GM19193 (cell line): ENCODE data around the gene FRAS1.

ENCODE experiments used
- POLR2A ChIP-seq: IDR thresholded peaks from 4 replicates; pipeline ENCODE4 v1.6.1; 2011; ENCODE audit not compliant: insufficient read depth, insufficient read length; ENCODE audit errors: extremely low read depth

Gene FRAS1

GRCh38 chr4:78363031-78363570 is 306.0 kb downstream of the FRAS1 start:
- TF ChIP-seq POLR2A = no peak

- no peak for TF ChIP-seq POLR2A
Measured at GRCh38 chr4:78369679-78370078, 312.6 kb downstream of the FRAS1 start.

GRCh38 chr4:78370631-78371372 is 313.7 kb downstream of the FRAS1 start:
- TF ChIP-seq POLR2A = no peak

GRCh38 chr4:78372355-78372988 is 315.3 kb downstream of the FRAS1 start:
- no peak for TF ChIP-seq POLR2A

- TF ChIP-seq POLR2A = no peak
Measured at GRCh38 chr4:78377555-78377954, 320.4 kb downstream of the FRAS1 start.

GRCh38 chr4:78379040-78379439 is 321.9 kb downstream of the FRAS1 start:
- TF ChIP-seq POLR2A = no peak

GRCh38 chr4:78379991-78380729 is 323.0 kb downstream of the FRAS1 start:
- no peak for TF ChIP-seq POLR2A

- TF ChIP-seq POLR2A = no peak
Measured at GRCh38 chr4:78386679-78387078, 329.6 kb downstream of the FRAS1 start.

GRCh38 chr4:78395642-78396041 is 338.5 kb downstream of the FRAS1 start:
- no peak for TF ChIP-seq POLR2A

GRCh38 chr4:78396613-78397291 is 339.6 kb downstream of the FRAS1 start:
- TF ChIP-seq POLR2A = no peak

- TF ChIP-seq POLR2A = no peak
Measured at GRCh38 chr4:78397292-78397630, 340.1 kb downstream of the FRAS1 start.

- TF ChIP-seq POLR2A = no peak
Measured at GRCh38 chr4:78409612-78410202, 352.6 kb downstream of the FRAS1 start.

- TF ChIP-seq POLR2A = no peak
Measured at GRCh38 chr4:78410225-78410624, 353.1 kb downstream of the FRAS1 start.

GRCh38 chr4:78410676-78411075 is 353.6 kb downstream of the FRAS1 start:
- no peak for TF ChIP-seq POLR2A

- no peak for TF ChIP-seq POLR2A
Measured at GRCh38 chr4:78414116-78414515, 357.0 kb downstream of the FRAS1 start.
